ENCODE results near the gene CIDEB.

The CIDEB gene

DNA sequence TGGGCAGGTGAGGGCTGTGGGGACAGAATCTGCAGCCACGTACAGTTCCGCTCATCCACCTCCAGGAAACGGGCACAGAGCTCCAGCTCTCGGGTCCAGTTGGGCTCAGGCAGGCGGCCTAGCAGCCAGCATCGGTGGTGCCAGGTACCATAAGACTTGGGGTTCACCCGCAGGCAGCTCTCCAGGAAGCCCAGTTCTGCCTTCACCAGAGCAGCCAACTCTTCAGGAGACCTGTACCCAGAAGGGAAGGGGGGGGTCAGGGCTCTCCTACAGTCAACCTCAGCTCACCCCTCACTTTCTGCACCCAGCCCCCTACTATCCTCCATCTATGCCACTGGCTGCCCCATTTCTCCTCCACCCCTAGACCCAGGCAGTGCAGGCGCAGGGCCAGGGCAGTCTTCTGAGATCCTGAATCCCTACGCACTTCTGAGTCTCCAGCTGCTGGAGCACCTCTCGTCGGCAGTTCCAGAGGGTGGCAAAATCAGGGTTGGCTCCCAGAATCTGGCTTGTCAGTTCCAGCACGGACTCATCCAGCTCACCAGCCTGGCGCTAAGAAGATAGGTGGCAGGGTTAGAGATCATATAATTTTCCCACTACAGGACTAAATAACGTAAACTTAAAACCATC is 37.8 kb downstream of the CIDEB start:
- no peak for DNase-seq (ENCODE audit: low spot score)

DNA sequence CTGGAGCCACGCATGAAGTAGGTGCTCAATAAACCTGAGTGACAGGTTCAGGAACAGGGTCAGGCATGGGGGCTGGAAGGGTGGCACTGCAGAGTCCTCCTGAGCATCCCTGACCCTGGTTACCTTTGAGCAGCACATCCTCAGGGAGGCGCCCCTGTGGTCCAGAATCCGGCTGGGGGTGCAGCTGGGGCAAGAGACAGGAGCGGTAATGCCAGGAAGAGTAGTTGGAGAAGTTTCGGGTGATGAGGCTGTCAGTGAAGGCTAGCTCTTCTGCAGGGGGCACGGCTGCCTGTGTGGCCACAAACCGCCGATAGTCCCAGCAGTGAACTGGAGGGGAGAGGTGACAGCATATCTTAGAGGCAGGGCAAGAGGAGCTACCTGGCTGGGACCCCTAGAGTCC is 38.4 kb downstream of the CIDEB start:
- DNase-seq (ENCODE audit: low spot score): no peak

DNA sequence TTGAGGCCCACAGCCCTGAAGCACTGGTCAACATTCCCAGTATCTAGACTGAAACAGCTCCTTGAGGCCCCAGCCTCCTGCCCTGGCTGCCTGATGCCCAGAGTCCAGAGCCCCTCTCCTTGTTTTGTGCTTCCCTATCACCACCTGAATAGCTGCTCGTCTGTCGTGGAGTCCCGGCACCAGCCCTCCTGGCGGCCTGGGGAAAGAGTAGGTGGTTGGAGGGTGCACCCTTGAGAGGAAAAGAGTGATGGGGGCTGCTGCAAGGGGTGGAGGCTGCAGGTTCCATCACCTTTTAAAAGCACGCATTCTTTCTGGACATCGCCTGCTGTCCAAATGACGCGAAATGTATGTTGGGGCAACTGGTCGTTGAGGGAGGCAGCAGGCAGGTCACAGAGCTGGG is 39.6 kb downstream of the CIDEB start:
- DNase-seq (ENCODE audit: low spot score): no peak

DNA sequence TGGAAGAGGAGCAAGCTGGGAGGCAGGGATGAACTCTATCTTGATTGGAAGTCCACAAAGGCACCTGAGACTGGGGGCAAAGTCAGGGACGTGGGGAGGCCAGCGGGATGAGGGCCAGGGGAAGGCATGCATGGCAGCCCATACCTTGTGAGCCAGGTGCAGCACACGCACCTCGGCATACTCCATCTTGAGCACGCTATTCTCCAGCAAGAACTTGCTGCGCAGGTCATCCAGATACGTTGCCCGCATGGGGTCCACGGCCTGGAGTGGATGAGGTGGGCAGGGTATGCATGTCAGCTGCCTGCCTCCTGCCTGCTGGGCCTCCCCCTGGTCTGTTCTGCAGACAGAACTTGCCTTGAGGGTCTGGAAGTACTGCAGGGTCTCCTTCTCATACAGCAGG is 40.3 kb downstream of the CIDEB start:
- no peak for DNase-seq (ENCODE audit: low spot score)

DNA sequence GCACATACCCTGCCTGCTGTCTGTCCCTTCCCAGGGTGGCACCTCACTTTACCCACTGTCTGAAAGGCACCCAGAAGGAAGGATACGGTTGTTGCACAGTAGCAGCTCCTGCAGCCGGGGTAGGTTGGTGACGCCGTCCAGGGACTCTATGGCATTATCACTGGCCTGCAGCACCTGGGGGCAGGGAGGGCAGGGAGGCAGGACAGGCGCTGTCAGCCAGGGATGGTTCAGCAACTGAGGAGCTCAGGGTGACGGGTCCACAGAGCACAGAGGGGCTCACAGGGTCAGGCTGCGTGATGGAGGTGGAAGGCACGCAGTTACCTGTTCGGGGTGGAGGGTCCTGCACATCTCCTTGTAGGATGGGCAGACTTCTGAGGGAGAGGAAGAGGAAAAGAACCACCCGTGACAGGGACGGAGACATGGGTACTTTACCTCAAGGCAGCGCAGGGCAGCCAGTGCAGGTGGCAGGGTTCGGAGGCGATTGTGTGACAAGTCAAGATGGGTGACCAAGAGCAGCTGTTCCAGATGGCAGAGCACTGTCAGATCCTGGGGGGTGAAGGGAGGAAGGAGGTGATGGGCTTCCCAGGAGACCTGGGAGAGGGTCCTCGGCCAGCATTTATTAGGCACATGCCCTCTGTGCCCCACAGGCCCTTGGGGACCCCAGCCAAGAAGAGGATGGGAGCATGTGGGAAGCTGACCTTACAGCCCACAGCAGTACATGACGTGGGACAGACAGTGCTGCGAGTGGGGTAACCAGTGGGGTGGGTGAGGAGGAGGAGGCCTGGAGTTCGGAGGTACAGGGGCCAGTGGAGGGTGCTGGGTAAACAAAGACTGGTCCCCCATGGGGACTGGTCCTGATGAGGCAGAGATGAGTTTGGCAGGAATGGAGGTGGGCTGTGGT is 41.2 kb downstream of the CIDEB start:
- no peak for DNase-seq (ENCODE audit: low spot score)

DNA sequence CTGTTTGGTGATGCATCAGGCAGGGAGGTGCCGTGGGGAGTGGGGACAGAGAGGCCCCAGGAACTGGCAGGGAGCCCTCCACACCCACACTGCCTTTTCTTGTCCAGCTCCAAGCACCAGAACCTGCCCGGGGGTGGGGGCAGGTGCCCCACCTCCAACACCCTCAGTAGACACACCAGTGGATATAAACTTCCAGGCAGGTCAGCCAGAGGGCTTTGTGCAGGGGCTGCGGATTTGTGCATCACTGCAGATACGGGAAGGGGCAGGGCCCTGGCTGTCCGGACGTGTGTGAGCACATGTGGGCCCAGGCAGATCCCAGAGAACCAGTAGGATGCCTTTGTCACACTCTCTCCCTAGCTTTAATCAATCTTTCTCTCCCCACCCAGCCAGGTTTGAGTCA is 43.5 kb downstream of the CIDEB start:
- DNase-seq (ENCODE audit: low spot score): no peak

DNA sequence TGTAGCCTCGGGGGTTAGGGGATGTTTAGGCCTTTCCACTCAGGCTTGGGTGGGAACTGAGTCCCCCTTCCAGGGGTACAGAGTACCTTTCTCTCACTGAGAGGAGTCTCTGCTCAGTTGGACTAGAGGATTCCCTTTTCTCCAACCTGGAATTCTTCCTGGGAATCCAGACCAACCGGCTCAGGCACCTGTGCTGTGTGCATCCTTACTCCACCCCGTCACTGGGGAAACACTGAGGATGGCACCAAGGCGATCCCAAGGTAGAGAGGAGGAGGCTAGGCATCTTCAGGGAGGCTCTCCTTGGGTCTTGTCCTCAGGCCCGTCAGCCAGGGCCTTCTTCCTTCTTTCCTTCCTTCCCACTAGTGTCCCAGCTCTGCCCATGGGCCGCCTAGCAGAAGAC is 43.9 kb downstream of the CIDEB start:
- no peak for DNase-seq (ENCODE audit: low spot score)

DNA sequence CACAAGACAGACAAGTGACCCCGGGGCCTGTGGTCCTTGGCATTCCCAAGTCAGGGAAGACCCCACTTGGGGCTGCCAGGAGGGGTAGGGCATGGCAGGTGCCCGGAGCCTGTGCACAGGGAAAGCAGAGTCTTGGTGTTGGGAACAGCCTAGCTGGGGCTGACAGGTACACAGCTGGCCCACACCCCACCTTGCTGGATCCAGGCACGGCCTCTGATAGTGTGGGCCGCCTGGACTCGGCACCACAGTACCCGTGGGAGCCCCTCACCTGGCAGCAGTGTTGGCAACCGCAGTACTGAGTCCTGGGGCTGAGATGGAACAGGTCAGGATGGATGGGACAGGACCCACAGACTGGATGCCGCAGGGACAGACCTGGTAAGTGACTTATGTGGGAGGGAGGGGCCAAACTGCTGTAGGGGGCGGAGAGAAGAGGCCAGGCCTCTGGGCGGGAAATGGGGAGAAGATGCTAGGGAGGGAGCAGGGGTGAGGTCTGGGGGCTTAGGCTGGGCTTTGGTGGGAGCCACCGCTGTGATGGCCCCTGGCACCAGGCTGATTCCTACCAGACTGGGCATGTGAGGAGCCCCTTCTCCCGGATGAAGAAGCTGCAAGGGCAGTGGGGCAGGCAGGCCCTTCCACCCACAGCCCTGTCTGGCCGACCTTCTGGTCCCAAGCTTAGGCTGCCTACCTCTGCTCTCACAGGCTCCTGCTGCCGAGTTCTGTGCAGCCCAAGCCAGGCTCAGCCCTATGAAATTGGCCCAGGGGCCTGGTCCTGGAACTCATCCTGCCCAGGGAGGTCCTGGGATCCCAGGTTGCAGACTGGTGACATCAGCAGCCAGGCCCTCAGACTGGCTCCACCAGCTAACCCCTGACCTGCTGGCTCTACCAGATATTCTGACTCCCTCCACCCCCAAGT is 44.7 kb downstream of the CIDEB start, which contains the start of gene TGM1:
Gene TGM1, minus strand, starts transcription at position 357 of the 913 bp plus-strand sequence. CDS start 825 bp downstream, outside the sequence.
- no peak for DNase-seq (ENCODE audit: low spot score)

DNA sequence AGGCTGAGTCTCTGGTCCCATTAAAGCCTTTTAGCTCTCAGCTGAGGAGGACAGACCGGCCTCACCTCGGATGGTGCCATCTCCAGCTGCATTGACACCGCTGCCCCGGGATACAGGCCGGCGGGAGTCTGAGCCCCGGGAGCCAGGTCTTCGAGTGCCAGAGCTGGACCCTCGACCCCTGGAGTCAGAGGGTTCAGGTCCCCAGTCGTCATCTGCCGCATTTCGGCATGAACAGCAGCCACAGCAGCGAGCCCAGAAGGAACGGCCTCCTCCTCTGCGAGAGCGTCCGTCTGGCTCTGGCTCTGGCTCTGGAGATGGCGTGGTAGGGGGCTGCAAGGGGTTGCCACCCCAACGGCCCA is 45.8 kb downstream of the CIDEB start:
- DNase-seq (ENCODE audit: low spot score): no peak

DNA sequence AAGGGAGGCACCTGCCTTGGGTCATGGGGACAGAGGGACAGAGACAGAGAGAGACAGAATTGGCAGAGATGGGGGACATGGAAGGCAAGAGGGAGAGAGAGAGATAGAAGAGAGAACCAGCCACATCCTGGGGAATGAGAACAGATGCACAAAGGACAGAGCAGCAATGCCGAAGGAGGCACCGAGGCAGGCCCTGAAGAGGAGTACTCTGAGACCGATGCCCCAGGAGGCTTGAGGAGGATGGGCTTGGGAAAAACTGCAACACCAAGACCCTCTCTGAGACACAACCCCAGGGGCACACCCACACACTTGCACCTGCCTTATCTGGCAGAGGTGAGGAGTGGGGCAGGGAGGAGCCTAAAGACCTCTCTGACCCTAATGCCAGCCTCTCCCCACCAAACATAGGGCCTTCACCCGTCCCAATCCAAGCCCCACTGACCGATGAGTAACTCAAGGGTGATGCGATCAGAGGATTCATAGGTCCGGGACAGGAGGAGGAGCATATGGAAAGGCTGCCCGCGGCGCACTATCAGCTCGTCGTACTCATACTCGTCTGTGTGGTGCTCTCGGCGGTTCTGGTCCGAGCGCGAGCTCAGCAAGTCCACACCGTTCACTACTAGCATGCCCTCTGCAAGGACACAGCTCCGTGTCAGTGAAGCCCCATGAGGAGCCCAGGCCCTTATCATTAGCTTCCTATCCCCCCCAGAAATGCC is 46.4 kb downstream of the CIDEB start:
- DNase-seq (ENCODE audit: low spot score): no peak

DNA sequence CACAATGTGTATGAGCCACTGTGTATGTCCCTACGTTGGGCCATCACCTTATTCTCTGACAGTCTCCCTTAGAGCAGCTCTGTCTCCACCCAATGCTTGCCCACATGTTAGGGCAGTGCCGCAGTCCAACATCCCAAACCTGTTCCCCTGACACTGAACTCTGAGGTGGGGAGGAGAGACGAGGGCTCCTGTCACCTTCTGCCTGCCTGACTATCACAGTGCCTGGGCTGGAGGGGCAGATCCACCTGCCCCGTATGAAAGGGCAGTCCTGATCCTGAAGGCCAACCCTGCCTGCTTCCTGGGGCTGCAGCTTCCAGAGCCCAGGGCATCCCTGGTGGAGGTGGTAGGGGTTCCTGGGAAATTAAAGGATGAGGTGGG is 47.0 kb downstream of the CIDEB start:
- DNase-seq (ENCODE audit: low spot score): no peak

DNA sequence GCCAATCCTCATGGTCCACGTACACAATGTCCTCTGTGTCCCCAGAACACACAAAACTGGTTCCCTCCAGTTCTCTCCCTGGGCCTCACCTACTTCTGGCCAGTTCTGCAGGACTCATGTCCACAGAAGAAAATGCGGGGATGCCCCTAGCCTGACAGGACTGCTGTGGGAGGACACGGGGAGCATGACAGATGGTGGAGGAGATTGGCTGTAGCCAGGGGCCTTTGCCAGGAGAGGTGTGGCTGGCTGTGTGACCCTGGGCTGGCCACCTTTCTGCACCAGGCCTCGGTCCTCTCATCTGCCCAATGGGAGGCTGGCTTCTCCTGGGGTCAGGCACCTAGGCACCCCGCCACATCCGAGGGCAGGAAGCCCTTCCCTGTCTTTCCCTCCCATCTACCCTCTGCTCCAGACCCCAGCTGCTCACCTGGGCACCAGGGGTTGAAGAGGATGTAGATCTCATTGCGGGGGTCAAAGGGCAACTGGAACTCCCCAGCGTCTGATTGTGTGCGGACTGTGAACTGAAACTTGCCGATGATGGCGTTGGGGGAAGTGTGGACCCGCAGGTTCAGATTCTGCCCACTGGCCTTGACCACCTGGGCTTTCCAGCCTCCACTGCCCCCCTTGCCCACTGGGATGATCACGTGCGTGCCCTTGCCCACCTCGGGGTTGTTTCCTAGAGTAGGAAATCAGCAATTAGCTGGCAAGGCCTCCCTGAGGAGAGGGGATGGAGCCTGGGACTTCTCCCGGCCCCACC is 47.6 kb downstream of the CIDEB start:
- DNase-seq (ENCODE audit: low spot score): no peak

DNA sequence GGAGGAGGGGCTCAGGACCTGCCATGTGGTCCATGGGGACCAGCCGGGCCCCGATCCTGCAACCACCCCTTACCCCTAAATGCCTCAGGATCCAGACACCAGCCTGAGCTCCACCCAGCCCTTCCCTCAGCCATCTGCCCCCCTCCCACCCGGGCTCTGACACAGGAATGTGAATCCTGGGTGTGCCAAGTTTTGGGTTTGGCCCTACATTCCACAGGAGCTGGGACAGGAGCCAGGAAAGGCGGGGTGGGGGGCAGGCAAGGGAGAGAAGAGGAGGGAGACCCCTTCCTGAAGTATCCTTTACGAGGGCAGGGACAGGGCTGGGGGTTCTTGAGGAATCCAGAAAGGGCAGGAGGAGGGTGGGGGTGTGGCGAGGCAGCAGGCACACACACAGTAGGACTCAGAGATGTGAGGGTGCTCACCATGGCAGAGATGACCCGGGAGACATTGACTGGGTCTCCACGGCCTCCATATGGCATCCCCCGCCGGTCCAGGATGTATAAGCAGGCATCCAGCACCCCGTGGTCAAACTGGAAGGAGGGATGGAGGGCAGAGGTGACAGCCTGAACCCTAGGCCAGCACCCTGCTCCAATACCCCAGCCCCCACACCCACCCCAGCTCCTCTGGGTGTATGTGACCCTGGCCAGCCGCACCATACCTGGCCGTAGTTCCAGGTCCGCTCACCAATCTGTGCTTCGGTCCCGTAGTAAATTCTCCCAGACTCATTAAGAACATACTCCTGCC is 48.3 kb downstream of the CIDEB start:
- peak; percentile 81 for DNase-seq (ENCODE audit: low spot score)

DNA sequence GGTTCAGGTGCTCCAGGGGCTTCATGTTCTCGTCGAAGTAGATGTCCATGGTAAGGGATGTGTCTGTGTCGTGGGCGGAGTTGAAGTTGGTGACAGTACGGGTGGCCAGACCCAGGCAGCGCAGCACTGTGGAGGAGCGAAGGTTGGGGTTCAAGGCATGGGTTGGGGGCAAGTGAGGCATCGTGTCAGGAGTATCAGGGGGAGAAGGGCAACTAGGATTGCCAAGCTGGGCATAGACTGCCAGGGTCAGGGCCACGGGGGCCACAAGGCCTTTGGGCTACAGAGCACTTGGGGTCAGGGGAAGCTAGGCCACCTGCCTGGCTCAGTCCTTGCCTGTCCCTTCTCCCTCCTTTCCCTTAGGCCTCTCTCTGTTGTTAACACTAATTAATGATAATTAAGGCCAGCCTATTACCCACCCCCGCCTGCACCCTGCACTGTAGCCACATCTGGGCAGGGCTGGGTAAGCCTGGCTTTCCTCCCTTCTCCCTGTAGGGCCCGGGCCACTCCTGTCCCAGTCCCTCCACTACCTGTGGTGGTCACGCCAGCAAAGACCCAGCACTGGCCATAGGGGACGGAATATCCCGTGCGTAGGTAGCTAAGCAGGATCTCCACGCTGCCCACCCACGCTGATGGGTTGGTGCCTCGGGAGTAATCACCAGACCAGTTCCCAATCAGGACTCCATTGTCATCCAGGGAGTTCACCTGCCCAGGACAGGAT is 49.1 kb downstream of the CIDEB start:
- DNase-seq (ENCODE audit: low spot score): no peak

DNA sequence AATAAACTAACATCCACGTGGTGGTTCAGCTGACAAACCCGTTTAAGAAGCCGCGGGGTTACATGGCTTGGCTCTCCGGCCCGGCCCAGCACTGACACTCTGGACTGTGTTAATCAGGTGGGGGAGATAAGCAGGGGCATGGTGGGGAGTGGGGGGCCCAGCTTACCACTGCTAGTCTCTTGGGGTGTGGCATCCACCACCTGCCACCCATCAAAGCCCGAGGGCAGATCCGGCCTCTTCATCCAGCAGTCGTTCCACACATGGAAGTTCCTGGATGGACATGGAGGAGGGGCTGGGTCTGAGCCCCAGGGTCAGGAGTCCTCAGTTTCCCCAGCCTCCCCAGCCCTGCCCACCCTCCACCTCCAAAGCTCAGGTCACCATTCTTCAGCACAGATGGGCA is 49.7 kb downstream of the CIDEB start:
- DNase-seq (ENCODE audit: low spot score): no peak

DNA sequence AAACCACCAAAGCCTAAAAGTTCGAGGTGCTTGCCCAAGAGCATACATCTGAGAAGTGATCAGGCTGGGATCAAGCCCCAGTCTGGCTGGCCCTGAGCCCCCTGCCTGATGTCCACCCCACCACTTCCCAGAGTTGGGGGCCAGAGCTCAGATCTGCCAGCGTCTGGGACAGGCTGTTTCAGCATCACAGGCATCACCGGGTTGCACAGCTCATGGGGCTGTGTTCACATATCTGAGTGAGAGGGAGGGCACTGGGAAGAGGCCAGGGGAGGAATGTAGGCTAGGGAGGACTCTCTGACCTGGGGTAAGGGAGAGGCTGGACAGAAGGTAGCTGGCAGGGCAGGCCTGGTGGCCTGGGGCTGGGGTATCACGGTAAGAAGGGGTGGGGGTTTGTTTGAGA is 50.8 kb downstream of the CIDEB start:
- no peak for DNase-seq (ENCODE audit: low spot score)

DNA sequence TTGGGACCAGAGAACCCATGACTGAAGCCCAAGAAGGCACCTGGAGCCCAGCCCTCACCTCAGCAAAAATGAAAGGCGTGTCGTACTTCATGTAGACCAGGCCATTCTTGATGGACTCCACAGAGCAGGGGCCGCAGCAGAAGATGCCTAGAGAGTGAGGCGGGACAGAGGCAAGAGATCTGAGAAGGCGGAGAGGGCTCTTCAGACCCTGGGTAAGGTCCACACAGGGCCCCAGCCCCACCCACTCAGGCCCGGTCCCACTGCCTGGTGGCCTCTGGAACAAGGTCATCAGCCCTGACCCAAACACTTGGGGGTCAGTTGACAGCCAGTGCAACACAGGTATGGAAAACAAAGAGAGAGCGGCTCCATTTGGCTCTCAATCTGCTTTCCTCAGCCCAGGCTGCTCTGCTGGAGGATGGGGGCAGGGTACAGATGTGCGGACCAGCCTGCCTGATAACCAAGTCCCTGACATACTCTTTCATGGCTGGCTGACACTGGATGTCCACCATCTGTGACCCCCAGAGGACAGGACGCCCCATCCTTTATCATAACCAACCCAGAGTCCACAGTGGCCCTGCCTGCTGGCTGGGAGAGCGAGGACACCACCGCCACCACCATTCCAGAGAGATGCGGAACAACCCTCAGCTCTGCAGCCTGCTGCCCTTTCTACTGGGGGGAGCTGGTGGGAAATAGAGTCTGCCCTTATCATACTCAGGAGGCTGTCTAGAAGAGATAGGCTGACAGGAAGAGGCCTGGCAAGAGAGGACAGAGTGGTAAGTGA is 51.7 kb downstream of the CIDEB start:
- DNase-seq (ENCODE audit: low spot score): no peak

DNA sequence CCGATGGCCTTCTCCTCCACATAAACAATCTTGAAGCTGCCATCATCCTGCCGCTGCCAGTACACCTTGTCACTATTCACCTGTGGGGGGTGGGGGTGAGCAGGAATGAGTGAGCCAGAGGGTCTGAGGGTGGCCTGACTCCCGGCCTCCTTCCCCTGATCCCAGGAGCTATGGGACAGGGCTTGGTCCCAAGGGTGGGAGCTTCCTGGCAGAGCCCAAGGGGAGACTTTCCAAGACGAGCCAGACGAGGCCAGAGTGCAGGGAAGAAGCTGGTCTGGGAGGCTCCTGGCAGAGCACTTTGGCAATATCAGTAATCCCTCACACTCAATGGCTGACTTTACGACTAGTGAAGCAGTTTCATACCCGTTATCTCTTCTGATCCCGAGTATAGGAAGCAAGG is 52.3 kb downstream of the CIDEB start:
- DNase-seq (ENCODE audit: low spot score): no peak

Data from AG08395 (cell line).